Retinal pigment epithelial cell (primary cell): Measurements from ENCODE around the gene CELF4.

Experiments
- DNase-seq: peaks from one replicate; pipeline ENCODE4 v3.0.0-alpha.2; 2010; ENCODE audit warnings: low read depth
- H3K4me3 ChIP-seq: 2 replicates; pipeline ENCODE4 v1.5.1; 2011; ENCODE audit warnings: mild to moderate bottlenecking, low read length, control low read depth, moderate library complexity
- TF ChIP-seq, protein P1 (sequence below): conservative IDR thresholded peaks from 2 replicates; pipeline ENCODE4 v1.5.1; 2011; ENCODE audit warnings: low read depth, low read length, control low read depth, inconsistent platforms

CELF4 gene

DNA sequence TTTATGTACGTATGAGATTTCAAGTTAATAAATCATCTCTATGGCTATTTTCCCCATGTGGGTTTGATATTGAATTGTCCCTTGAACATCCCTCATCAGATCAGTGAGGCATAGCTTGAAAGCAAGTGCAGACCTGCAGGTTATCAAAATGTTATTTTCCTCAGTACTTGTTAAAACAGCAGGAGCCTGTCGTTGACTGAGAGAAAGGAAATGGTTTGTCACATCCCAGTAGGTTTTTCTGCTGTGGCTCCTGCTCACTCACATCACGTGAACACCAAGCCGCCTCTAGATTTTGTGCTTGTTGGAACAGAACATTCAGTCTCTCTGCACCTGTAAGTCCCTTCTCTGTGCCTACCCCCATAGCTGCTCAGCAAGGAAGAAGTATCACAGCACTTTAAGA, 340.3 kb downstream of the CELF4 start:
- no peak for DNase-seq
- H3K4me3 ChIP-seq, result no peak overlapping the region
- TF ChIP-seq, protein P1, sequence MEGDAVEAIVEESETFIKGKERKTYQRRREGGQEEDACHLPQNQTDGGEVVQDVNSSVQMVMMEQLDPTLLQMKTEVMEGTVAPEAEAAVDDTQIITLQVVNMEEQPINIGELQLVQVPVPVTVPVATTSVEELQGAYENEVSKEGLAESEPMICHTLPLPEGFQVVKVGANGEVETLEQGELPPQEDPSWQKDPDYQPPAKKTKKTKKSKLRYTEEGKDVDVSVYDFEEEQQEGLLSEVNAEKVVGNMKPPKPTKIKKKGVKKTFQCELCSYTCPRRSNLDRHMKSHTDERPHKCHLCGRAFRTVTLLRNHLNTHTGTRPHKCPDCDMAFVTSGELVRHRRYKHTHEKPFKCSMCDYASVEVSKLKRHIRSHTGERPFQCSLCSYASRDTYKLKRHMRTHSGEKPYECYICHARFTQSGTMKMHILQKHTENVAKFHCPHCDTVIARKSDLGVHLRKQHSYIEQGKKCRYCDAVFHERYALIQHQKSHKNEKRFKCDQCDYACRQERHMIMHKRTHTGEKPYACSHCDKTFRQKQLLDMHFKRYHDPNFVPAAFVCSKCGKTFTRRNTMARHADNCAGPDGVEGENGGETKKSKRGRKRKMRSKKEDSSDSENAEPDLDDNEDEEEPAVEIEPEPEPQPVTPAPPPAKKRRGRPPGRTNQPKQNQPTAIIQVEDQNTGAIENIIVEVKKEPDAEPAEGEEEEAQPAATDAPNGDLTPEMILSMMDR, result no peak

DNA sequence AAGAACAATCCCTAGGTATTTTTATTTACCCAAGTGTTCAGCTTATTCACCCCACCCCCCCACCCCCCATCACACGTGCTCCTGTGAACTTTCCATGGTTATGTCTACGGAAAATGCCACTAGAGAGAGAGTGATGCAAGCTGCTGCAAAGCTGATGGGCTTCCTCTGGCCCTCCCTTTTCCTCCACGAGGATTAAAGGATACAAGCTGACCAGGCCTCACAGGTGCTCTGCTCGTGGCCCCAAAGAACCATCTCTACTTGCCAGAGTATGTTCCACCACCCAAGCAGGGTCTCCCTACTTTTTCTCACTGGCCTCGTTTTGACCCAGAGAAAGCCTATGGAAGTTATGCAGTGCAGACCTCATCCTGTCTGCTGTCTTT, 342.6 kb downstream of the CELF4 start:
- TF ChIP-seq, protein P1, result no peak
- no peak for DNase-seq
- H3K4me3 ChIP-seq, result no peak overlapping the region

- TF ChIP-seq, protein P1, result no peak
- DNase-seq, result no peak
- H3K4me3 ChIP-seq, result no peak overlapping the region
Observed at GRCh38 chr18:37222354-37222998, 343.1 kb downstream of the CELF4 start.

- DNase-seq, result no peak
- TF ChIP-seq, protein P1, result no peak
- no peak overlapping the region for H3K4me3 ChIP-seq
Observed at GRCh38 chr18:37219257-37219656, 346.3 kb downstream of the CELF4 start.

DNA sequence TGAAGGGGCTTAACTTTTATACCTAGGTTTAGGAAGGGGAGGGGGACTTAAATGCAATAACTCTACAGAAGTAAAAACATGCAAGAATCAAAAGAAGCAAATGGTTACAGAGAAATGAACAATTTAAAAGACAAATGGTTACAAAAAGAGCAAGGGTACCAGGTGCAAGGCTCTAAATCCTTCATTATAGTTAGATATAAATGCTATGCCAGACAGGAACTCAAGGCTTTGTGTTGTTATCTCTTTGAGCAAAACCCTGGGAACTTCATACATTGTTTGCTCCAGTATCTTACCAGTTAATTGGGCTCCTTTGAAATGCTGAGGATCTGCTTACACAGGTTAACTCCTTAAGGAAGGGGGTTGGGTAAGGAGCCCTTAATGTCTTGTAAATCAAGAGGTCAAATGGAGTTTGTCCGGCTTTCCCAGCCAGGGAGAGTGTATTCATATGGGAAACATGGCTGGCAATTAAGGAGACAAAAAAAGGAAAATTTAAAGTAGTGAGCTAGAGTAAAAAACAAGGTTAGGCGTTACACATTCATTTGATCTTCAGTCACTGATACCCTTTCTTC, 347.5 kb downstream of the CELF4 start:
- H3K4me3 ChIP-seq, result no peak overlapping the region
- TF ChIP-seq, protein P1, result no peak
- no peak for DNase-seq

GRCh38 chr18:37210781-37211180, 354.8 kb downstream of the CELF4 start:
- no peak for DNase-seq
- TF ChIP-seq, protein P1, result no peak

DNA sequence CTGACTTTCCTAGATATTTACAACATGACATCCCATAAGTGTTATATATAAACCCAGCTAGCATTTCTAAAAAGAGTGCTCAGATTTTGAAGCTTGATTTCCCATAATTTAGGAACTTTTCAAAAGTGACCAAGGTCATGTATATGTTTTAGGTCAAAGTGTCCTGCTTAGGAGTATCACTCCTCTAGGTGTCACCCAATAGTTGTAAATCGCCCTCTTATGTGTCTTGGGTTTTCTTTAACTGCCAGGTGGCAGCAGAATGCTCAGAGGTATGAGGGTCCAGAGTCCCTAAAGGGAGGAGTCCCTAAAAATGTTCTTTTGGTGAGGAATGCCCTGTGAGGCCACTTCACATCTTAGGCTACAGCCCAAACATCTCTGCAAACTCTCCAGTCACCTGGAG, 358.3 kb downstream of the CELF4 start:
- H3K4me3 ChIP-seq, result no peak overlapping the region
- no peak for DNase-seq
- TF ChIP-seq, protein P1, result no peak

More at GRCh38 chr18:37210781-37211180, 354.8 kb downstream of the CELF4 start:
- no peak overlapping the region for H3K4me3 ChIP-seq
